Activated T-cell treated with anti-CD3 and anti-CD28 coated beads for 48 hours (primary cell): ENCODE data around the gene NAPB.

ENCODE experiments used
- DNase-seq: peaks from one replicate; pipeline ENCODE4 v3.0.0-alpha.2; 2020; ENCODE audit warnings: low read depth

NAPB gene

DNA sequence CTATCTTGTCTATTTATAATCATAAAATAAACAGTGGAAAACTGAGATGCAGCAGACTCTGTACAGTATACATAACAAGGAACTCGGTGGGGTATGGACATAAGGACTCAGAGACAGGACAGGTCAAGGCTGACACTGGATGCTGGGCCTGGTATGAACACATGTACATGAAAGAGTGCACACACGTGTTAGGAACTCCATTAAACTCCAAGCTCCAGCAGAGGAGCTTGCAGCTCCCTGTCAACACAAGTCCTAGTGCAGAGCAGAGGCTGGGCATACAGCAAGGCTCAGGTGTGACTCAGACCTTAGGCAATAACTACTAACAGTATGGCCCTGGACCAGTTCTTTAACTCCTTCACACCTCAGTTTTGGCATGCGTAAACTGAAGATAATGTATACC, 17.1 kb downstream of the NAPB start:
- DNase-seq, result no peak

DNA sequence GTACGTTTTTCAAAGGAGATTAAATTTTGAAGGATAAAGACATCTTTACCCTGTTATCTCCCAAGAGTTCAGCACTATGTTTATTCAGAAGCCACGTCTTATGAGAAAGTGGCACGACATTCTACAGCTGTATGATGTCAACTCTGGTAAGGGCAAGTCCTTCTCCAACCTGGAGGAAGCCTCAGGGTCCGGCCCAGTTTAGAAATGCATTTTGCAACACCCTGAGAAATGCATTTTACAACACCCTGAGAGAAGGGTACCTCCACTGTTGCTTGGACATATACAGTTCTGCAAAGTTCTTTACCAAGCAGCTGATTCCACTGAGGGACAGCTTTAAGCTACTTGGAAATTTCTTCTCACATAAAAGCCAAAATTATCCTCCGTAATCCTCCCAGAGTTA, 17.5 kb downstream of the NAPB start:
- DNase-seq, result no peak

DNA sequence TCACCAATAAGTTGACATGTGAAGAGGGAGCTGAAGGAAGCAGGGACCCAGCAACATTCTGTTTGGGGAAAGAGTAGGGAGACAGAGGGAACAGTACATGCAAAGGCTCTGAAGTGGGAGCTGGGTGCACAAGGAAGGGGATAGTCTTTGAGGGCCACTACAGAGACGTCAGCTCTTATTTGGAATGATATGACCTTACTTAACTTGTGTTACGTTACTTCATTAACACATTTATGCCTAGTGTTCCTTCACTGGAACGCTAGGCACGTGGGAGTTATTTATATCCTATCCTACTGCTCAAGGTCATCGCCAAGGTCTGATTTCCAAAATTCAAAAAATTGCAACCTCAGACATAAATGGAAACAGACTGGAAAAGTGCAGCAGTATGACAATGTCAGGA, 20.2 kb downstream of the NAPB start:
- DNase-seq, result no peak

DNA sequence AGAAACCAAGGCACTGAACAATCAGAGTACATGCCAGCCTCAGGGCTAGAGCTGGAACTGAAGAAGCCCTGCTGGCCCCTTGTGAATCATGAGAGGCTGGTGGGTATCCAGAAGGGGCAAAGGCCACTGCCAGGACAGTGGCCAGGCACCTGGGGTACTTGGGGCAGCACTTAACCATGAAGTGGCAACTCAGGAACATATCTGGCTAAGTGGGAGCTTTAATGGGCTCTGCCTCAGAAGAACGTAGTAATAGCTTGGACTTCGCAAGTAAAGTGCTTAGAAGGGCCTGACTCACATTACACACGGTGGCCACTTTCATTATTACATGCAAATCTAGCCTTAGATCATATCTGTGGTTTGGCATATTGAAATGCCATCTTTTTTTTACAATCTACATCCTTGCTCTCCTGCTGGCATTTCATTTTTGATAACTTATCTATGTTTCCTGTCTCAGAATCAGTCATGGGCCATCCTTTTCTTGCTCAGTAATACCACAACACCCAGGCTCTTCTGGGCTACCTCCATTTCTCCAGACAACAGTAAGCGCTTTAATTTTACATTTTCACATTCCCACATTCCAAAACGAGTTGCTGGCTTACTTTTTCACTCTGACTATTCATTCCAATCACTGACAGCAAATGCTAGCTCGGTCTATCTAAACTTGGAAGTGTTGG, 21.6 kb downstream of the NAPB start:
- no peak for DNase-seq

DNA sequence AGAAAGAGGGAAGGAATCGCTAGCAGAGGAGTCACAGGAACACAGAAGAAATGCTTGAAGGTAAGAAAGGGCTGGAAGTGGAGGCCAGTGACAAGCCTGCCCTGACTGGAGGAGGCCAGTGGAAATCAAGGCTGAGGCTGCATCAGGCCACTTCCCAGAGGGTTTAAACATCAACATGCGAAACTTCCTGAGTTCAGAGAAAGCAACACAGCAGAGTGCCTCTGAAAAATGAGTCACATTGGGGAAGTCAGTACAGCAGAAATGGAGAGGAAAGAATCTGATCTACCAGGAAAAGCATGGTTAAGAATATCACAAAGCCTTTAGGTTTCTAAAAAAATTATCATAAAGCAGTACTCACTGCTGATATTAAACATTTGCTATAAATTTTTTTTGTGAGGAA, 23.3 kb downstream of the NAPB start:
- no peak for DNase-seq

DNA sequence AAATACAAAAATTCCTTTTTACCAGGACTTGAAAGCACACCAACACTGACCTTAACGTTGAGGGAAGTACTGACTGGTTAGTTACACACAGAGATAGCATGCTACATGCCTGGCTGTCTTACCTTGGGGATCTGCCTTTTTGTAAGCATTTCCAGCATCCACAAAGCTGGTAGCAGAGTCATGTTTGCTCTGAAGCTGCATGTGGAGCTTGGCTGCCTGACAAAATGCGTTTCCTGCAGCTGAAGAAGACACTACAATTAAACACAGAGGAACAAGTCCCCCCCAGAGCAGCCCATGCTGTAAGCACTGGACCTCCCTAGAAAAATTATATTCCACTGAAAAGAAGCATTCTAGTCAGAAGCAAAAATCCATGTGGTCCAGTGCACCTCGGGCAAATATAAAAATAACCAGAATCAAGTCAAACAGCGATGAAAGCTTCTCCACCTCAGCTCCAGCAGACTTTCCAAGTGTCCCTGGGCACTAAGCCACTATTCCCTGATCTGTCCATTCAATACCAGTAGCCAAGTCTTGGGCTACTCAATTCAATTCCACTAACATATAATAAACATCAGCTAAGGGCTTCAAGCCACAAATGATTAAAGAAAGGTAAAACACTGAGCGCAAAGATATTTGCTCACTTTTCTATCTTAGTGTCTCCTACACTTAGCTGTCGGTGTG, 24.2 kb downstream of the NAPB start:
- no peak for DNase-seq

DNA sequence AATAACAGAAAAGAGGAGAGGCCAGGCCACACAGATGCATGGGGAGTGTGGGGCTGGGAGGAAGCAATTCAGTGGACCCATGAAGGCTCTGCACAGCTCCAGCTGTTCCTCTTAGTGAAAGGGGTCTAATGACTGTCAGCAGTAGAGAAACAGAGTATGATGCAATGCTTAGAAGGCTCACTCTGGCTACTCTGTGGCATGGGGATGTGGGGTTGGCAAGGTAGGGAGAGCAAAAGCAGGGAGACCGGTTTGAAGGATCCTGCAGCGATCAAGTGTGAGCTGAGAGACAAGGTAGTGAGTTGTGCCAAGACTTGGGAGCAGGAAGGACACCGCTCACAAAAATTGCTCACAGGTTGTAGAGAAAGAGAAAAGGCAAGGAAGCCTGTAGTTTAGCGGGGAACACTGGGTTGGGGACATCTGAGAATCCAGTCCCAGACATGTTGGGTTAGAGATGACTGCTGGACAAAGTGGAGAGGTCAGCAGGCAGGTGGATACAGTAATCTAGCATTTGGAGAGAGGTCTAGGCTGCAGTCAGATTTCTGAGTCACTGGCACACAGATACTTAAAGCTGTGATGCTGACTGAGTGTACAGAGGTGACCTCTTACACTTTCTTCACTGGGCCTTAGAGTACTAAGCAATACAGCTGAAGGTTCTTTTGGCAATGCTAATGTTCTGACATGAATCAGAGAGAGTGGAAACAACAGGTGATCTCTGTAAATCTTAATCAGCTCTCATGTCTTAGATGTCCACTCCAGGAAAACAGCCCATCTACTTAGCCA, 27.1 kb downstream of the NAPB start:
- no peak for DNase-seq

DNA sequence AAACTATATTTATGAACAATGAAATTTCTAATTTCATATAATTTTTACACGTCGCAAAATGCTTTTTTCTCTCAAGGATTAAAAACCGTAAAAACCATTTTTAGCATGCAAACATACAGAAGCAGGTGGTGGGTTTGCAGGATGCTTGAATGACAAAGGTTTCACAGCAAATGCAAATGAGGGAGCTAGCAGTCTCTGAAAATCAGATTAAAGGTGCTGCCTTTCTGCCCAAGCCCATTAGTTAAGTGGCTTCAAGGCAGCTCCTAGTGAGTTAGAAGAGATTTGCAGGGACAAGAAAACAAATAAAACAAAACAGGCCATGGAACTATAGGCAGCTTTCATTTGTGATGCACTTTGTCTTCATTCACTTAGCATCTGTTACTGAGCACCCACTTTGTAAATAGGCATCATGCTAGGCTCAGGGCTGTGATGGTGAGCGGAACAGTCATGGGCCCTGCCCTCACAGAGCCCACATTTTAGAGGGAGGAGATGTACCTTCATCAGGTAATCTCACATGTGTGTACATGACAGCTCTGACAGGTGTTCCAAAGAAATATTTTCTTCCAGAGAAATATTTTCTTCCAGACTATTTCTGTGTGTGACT, 29.5 kb downstream of the NAPB start:
- DNase-seq, result no peak

DNA sequence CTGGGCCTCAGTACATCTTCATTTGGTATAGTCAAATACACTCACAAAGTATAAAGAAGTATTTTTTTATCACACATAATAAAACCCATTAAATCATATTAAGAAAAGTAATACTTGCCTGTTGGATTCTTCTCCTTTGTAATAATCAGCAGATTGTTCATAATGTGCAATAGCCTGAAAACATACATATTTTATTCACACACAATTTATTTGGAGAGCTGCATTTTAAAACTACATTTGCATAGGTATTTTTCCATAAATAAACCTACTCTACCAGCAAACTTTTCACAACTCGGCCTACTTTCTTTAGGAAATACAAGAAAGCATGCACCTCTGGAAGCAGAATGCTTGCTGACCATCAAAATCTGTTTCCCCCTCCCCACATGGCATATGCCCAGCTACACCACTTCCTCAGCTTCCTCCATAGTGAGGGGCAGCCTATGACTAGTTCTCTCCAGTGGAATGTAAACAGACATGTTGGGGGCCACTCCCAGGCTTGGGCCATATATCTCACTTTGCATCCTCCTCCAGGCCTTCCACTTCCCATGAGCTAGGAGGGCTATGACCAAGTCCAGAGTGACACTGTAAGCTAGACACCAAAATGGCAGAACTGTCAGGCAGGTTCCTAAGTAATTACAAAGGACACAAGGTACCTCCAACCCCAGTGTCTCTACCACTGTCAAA, 31.1 kb downstream of the NAPB start:
- no peak for DNase-seq

DNA sequence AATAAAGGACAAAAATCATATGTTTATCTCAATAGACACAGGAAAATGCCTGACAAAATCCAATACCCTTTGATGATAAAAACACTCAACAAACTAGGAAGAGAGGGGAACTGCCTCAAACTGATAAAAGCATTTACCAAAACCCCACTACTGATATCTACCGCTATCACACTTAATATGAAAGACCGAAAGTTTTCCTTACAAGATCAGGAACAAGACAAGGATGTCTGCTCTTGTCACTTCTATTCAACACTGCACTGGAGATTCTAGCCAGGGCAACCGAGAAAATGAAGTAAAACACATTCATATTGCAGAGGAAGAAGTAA, 34.2 kb downstream of the NAPB start:
- no peak for DNase-seq

DNA sequence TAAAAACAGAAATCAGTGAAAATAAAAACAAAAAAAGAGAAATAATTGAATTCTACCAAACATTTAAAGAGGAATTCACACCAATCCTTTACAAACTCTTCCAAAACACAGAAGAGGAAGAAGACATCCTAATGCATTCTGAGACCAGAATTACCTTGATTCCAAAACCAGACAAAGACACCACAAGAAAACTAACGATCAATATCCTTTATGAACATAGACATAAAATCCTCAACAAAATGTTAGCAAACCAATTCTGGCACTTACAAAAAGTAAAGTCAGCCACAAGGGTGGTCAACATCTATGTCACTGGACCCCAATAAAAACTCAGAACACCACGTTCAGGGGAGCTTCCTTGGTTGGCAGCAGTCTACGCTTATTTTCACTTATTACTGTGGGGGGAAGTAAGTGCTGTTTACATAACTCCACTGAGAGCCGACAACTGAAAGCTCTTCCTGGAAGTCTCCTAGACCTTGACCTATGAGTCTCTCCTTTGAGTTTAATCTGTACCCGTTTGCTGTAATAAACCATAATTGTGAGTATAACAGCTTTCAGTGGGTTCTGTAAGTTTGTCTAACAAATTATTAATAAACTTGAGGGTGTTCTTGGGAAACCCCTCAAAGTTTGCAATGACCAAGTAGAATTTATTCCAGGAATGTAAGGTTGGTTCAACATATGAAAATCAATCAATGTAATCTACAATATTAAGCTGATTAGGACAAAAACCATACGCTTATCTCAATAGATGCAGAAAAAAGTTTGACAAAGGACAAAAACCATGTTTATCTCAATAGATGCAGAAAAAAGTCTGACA, 34.8 kb downstream of the NAPB start:
- no peak for DNase-seq

DNA sequence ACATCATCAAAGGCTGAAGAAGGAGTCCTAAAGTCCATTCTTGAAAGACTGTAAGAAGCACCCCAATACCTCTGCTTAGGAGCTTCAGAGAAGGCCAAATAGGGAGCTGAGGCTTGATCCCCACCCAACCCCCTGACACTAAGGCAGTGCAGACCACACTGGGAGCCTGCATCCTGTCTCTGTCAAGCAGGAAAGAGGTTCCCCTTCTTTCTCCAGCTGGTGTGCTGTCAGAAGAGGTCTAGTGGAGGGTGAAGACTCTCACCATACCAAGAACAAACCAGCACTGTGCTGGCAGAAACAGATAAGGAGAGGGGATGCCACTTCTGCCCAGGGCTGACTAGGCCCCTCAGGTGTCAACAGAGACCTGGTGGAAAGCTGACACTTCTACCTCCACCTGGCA, 39.4 kb downstream of the NAPB start:
- no peak for DNase-seq

DNA sequence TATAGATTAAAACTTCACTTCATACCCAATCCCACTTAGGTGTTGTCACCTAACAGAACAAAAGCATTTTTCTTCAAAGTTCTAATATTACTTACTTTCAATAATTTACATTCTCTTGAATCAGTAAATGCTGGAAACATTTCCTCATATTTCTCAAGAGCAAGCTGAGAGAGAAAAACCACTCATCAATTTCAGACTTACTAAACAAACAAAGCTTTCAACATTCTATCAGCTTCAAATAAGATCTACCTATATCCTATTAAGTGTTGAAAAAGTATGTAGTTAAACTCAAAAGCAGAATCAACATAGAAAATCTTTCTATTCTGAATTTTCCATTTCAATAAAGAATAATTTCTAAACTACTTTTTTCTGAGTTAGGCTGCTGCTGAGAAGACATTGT, 41.5 kb downstream of the NAPB start:
- DNase-seq, result no peak

DNA sequence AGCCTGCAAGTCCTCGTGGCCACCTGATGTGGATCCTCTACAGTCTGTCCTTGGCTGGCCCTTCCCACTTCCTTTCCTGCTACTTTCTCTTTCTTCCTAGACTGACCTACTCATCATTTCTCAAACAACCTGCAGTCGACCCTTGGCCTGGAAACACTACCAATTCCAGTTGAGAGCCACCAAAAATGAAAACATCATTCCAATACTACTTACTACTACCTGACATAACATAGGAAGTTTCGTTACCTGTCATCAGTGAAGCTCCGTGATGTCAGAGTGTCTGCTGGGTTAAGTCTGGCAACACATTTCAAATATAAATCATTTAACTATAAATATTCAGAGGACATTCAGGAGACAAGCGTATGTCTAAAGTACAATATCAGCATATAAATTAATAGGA, 45.5 kb downstream of the NAPB start:
- DNase-seq, result no peak

DNA sequence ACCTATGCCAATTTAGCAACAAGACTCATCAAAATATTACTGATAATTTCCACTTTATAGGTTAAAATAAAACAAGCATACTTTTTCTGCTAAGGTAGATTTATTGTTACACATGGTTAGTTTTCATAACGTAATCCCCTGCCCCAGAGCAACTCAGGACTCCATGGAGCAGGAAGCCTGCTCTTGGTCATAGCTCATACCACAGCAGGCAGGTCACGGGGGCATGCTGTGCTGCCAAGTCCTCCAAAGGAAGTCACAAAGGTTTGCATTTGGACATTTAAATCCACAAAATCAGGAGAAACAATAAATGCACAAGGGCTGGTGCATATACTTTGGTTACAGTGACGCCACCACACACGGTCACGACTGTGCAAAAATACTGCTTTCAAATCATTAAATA, 46.8 kb downstream of the NAPB start:
- DNase-seq, result no peak

DNA sequence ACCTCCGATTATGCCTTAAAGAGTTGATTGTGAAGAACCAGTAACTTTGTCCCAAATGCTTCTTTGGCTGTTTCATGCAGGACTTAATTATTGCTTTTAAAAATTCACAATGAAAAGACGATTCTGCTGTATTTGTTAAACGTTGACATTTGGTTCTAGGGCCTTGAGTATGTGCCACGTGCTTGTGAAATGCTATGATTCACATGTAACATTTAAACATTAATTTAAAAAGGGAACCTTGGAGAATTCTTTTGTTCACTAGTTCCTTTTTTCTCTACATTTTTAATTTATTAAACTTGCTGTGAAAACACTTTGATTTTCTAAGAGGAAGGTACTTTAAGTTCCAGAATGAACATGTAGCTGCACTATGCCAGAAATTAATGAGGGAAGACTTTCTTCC, 49.8 kb downstream of the NAPB start:
- no peak for DNase-seq

DNA sequence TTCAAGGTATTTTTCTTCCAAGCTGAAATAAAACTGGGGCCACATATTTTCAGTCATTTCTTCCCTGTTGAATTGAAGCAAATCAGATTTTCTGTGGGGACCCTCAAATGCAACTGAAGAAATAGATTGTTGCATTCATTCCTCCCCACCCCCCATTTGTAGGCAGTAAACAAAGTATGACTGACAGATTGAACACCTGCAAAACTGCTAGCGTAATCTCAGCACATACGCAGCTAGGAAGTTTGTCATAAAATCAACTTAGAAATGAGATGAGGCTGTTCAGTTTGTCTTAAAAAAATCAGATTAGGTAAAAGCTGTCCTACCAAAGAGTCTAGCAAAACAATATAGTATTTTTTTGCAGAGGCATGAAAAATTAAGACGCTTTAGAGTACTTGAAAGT, 50.4 kb downstream of the NAPB start:
- no peak for DNase-seq

DNA sequence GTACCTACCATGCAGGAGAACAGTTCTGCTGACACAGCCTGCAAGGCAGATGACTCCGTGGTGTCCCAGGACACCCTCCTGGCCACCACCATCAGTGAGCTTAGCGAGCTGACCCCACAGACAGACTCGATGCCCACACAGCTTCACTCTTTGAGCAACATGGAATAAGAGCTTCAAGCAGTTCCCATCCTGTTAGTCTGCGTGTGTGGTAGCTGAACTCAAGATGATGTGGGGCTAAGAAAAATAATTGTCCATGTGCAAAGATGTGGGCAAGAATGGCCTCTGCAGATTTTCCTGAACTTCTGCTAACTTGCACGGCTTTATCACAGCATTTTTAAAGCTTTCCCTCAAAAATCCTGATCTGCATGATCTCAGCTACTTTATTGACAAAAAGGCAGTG, 51.0 kb downstream of the NAPB start:
- no peak for DNase-seq

DNA sequence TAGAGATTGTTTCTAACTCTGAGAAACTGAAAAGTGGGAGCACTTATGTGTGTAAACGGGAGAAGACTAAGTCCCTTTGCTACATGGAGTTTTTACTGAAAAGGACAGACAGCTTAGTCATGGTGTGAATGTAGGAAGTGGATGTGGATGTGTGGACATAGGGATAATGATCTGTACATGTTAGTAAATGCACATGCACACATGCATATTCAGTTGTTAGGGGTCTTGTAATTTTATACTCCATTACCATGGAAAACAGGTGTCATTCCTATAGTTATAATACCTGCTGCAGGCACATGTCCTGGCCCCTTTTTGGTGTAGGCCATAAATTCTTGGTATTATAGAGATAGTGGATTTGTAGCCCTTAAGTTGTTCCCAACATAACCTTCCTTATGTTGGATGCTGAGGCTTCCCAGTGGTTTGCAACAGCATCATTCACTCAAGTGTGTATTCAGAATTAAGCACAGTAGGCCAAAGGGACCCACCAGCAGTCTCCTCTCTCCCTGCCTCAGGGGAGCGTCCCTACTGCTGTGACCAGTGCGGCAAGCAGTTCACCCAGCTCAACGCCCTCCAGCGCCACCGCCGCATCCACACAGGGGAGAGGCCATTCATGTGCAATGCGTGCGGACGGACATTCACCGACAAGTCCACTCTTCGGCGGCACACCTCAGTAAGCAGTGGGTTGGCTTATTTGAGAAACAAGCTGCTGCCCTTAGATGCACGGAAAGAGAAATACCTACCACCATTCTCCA, 52.0 kb downstream of the NAPB start:
- no peak for DNase-seq

DNA sequence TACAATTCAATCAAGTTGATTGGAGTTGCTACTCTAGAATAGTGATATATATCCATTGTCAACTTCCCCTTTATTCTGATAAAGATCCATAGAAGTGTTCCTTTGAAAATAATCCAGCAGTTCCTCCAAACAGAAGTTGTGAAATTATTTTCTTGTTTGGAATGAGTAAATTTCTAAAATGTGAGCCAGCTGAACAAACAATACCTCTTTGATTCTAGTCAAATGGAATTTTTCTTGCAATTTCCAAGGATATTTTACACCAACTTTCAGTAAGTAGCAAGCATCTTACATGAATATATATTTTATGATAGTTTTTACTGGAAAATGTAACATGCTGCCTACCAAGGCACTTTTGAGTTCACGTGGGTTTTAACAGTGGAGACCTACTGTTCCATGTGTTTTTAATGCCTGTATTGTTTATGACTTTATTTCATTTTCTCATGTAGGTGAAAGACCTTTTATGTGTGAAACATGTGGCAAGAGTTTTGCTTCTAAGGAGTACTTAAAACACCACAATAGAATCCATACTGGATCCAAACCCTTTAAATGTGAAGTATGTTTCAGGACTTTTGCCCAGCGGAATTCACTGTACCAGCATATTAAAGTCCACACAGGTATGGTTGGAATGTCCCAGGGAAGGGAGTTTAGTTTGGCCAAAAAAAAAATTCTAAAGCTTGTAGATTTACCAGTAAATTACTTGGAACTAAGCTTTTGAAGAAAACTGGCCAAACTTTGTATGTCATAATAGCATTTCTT, 52.8 kb downstream of the NAPB start:
- DNase-seq, result no peak
